RKO (cell line): ENCODE measurements around the gene MAP1LC3B.

Experiments used
- DNase-seq: peaks from one replicate; pipeline ENCODE4 v3.0.0-alpha.2; 2016; ENCODE audit warnings: low spot score

Gene MAP1LC3B

DNA sequence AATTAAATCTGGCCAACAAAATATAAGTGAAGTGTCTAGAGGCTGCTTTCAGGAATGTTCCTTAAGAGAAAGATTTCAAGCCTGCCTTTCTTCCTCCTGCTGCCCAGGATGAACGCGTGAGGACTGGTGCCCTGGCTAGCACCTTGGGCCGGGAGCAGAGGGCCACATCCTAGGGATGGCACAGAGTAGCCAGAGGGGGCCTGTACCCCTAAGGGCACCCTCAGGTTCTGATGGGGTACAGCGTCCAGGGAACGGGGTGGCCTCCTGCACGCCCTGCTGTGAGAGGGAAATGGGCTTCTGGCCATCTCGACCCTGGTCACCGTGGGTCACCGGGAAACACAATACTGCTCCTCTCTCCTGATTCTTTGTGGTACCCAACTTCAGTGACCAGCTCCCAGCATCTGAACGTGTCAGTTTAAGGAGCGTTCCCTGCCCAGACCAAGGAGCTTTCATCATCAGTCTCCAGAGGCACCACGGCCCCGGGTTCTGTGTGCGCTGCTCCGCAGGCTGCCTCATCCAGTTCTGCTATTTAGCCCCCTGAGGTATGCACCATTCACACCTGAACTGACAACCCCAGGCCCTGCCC lies 40.3 kb downstream of the MAP1LC3B start:
- DNase-seq = no peak

DNA sequence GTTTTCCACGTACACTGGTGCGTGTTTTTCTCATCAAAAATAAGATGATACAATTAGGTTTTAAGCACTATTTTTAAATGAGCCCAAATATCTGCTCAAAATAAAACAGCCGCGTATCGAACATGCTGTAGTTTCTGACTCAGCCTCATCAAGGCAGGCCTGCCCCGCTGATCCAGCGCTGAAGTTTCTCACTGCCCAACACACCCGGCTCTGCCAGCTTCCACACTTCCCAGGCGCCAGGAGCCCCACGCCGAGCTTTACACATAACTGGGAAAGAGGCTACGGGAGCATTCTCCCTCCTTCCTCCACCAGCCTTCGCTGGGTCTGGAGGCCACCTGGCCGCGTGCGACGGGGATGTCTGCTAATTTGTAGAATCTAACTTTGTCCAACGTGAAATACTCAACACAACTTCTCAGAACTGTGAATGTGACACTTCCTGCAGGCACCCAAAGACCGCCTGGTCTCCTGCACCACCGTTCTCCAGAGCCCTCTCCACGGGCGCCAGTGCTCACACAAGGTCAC lies 42.1 kb downstream of the MAP1LC3B start:
- no peak for DNase-seq

DNA sequence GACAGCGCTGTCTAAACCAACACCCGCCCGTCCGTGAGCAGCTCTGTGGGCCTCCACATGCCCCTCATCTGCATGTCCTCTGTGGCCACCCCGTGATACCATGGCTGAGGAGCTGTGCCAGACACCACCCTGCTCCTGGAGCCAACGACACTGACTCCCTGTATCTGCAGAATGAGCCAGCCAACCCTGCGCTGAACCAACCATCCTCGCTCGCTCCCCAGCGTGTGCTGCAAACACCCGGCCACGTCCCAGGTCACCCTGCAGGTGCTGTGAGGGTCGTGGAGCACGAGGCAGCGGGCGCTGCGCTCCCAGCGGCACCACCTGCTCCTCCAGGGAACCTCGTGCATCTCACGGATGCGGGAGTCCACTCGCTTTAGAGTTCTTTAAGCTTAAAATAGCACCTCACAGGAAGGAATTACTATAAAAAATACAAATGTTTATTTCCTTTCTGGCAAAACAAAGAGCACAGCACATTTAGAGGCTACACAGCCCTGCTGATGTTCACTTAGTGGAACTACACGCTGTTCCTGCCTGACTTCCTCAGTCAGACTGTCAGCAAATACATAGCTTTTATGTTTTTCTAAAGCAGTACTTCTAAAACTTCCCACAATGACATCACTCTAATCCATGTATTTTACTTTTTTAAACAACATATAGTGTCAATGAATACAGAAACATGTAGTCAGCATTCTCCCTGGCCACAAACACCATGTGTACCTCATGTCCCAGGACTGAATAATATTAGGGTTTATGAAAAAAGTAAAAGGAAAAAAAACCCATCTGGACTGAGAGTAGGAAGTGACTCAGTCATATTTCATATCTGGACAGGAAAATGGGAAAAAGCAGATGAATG lies 43.5 kb downstream of the MAP1LC3B start:
- DNase-seq = peak; percentile 59

DNA sequence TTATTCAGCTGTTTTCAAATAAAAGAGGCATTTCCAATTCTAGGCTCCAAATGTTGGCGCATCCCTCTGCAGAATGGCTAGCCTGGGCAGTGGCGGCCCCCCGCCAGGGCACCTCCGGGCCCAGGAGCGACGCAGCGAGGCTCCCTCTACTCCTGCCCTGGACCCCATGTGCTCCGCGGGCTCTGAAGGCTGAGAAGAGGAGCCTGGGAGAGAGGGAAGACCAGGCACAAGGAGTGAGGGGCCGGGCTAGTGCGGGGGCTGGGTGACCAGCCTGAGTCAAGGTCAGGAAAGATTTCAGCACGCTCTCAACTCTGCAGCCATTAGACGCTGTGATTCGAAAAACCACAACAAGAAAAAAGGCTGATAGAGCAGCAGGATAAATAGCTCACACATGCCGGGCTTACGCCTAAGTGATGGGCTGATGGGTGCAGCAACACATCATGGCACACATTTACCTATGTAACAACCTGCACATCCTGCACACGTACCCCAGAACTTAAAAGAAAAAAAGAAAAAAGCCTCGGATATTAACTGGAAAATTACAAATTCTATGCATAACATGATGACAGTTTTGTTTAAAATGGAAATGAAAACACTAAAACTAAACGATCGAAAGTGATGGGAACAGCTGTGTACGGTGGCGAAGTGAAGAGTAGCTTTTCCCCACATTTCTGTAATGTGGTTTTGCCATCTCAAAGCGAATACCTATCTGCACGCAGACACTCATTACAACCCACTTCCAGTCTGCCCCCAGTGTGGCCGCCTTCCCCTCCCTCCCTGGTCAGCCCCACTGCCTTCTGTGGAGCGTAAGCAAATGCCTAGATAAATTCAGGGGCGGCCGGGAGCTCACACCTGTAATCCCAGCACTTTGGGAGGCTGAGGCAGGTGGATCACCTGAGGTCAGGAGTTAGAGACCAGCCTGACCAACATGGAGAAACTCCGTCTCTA lies 44.4 kb downstream of the MAP1LC3B start:
- DNase-seq = no peak

DNA sequence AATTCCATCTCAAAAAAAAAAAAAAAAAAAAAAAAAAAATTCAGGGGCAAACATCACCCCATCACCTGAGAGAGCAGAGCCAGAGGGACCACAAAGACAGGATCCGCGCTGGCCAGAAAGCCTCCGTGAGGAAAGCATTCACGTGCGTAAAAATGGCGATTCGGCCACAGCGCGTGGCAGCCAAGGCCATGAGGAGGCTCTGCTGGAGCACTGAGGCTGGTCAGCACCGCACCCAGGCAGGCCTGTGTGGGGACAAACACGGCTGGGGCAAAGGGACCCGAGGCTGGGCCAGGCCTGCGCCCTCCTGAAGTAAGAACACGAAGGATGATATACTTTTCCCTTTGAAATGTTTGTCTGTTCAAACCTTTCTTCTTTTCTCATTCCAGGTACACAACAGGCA lies 45.2 kb downstream of the MAP1LC3B start:
- no peak for DNase-seq

DNA sequence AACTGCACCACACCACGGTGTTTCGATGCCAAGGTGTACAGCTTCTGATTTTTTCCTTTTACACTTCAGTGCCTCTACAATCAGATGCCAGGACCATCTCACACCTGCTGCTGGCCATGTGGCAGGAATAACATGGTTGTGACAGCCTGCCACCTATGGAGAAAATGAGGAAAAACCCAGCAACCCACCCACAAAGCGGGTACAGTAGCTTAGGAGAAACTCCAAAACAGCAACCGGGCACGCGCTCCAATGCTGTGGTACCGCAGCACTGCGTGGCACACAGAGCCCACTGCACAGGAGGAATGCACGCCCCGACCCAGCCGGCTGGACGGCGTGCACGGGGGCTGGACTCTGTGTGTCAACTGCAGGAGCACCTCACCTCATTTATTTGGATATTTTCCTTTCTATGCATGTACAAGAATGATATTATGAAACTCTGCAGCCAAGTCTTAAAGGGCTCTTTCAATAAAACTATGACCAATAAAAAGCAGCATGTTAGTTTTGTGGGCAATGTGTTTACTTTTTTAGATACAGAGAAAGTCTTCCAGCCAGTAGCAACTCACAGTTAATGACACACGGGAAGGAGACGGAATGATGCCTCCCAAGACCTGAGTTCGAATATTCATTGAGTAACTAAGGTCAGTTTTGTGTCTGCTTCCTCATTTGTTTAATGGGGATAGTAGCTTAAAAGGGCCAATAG lies 45.9 kb downstream of the MAP1LC3B start:
- DNase-seq = no peak

DNA sequence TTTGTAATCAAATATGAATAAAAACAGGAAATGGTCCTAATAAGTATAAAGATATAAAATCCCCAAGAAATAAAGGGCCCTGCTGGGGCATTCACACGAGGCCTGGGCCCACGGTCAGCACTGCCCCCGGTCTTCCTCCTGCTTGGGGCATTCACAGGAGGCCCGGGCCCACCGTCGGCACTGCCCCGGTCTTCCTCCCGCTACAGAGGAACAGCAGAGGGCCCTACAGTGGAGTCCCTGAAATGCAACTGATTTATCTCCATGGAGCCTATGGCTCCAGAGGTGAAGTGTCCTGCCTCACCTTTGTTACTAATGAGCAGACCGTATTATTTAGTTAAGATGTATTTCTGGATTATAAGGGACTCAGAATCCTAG lies 46.5 kb downstream of the MAP1LC3B start:
- no peak for DNase-seq

DNA sequence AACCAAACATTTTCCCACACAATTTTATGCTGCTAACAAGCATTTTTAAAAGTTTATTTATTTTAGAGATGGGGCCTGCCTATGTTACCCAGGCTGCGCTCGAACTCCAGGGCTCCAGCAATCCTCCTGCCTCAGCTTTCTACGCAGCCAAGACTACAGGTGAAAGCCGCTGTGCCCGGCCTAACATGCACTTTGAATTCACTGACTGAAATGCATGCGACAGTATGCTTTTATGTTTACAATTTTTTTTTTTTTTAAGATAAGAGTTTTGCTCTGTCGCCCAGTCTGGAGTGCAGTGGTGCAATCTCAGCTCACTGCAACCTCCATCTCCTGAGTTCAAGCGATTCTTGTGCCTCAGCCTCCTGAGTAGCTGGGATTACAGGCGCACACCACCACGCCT lies 47.8 kb downstream of the MAP1LC3B start:
- no peak for DNase-seq

DNA sequence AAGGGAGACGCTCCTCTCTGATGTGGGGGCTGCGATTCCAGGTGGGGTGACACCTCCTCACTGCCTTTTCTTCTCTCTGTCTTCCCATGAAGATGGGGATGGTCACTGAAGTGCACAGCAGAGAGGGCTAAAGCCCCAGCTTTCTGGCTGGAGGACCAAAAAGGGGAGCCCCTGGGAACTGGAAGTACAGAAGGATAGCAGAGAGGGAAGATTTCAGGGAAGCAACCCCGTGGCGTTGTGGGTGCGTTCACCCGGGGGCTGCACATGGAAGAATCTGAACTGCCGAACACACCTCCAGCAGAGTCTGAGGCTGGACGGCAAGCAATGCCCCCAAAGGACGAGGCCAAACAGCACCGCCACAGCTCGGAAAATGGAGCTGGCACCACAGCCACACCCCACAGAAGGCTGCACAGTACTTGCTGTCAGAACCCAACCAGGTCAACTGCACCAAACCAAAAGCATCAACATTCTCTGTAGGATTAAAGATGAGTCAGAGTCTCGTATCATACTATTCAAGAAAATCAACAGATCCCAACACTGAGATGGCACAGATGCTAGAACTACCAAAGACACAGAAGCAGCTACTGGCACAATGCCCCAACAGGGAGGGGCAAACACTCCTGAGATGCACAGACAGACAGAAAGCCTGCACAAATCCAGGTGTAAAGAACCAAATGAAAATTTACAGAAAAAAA lies 49.9 kb downstream of the MAP1LC3B start:
- no peak for DNase-seq

DNA sequence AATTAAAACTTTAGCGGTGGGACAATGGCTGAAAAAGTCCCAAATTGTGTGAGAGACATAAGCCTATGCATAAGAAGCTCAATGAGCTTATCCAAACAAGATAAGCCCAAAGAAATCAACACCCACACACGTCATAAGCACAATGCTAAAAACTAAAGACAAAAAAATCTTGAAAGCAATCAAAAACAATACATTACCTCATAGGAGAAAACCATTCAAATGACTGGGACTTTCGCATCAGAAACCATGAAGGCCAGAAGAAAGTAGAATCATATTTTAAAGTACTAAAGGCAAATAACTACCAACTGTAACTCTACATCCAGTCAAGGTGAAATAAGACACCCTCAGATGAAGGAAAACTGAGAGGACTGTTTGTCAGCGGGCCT lies 50.4 kb downstream of the MAP1LC3B start:
- DNase-seq = no peak

DNA sequence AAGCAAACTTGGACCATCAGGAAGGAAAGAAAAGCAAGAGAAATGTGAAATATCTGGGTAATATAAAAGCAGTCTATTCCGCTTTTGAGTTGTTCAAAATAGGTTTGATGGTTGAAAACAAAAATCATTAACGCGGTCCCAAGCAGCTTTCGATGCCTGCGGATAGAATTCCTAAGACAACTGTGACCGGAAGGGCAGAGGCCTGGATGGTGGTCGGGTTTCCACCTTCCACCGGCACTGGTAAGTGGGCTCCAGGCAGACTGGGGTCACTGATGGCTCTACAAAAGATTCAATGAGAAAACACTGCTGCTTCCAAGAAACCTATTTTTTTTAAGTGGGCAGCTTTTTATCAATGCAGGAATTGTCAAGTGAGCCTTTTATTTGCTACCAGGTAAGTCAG lies 50.9 kb downstream of the MAP1LC3B start:
- DNase-seq = no peak

DNA sequence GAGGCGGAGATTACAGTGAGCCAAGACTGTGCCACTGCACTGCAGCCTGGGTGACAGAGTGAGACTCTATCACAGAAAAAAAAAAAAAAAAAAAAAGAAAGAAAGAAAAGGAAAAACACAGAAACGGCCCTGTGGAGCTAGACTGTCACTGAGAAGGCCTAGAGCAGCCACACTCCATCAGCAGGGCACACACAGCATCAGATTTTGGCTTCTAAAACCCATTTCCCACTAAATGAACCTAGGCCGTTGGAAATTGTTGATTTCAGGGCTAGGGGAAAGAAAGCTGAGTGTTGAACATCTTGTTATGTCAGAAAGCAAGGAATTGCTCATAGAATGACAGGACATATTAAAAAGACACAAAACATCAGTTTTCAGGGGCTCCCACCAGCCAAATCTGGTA lies 51.8 kb downstream of the MAP1LC3B start:
- no peak for DNase-seq

DNA sequence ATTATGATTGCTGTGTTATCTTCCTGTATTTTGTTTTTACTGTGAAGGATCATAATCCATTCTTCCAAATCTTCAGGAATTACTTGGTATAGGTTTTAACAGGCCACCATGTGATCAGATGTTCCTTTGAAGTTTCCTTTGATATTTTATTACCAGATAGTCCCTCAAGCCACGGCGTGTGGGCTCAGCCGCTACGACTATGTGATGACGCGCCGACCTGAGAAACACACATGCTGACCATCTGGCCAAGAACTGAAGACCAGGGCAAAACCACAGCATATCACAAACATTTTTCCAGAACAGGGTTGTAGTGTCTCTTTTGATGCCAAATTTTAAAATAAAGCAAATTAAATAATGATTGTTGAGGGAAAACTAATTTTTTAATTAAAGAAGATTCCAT lies 53.4 kb downstream of the MAP1LC3B start:
- no peak for DNase-seq

DNA sequence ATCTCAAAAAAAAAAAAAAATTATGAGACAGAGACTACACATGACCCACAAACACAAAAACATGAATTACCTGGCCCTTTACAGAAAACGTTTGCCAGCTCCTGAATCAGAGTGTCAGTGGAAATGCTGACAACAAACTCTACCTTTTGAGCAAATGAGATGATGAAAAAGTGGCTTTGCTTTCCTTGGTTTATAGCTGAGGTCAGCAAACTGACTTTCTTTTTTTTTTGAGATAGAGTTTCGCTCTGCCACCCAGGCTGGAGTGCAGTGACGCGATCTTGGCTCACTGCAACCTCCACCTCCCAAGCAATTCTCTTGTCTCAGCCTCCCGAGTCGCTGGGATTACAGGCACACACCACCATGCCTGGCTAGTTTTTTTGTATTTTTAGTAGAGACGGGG lies 54.3 kb downstream of the MAP1LC3B start:
- no peak for DNase-seq

DNA sequence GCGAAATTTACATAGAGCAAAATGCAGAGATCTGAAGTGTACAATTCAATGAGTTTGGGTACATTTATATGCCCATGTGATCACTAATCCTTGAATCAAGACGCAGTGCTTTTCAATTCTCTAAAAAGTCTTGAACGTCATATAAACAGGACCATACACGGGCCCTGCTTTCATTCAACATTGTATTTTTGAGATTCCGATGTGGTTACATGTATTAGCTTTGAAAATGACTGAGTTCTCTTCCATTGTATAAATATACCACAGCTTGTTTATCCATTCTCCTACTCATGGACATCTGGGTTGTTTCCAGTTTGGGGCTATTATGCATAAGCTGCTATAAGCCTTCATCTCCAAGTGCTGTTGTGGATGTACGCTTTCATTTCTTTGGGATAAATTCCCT lies 55.2 kb downstream of the MAP1LC3B start:
- DNase-seq = no peak

DNA sequence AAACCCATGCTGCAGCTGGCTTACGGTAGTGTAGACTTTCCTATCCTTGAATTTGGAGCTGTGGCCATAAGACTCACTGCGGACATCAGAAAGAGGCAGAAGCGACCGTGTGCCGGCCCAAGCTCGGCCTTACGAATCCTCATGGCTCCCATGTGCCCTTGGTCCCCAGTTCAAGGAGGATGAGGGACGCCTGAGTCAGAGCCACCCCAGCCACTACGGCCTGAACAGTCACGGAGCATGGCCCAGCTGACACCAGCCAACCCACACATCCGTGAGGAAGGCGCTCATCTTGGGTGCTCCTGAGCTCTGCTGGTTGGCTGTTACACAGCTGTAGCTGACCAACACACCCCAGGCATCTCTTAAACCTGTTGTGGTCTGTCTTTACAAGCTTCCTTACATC lies 56.7 kb downstream of the MAP1LC3B start:
- DNase-seq = no peak

DNA sequence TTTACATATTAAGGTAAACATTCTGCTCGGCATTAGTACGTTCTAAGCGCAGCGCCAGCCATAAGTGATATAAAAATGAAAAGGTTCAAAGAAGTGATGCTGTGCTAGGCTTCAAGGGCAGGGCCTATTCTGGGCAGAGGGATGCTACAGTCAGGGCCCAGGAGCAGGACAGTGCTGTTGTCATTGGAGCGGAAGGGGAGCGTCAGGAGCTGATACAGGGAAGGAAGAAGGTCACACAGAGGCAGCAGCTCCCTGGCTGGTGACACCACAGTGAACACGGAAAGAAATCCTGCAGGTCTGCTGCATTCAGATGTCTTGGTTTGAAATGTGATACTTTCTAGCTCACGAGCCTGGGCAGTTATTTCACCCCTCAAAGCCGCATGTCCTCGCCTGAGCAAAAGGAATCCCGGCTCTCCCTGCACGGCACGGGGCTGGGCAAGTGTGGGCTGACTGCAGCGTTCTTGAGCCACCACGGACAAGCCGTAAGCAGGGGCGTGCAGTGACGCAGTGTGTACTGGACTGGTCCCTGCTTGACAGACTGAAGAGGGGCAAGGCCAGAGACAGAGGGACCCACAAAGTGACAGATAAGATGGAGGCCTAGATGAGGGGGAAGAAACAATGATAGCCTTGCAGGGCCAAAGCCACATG lies 59.6 kb downstream of the MAP1LC3B start:
- no peak for DNase-seq

DNA sequence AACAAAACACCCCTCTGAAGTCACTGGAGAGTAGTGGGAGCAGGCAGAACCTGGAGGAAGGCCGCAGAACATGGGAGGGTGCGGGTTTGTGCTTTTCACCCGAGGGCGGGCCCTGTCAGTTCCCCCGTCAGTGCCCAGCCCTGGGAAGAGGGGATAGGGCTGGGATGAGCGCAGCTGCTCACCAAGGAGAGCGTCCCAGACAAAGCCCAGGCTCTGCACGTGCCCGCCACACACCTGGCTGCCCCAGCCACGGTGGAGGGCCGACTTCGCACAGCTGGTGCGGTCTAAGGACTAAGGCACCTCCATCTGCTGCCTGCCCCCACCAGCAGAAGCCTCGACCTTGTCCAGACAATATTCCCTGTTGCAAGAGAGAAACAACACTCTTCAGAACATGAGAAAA lies 61.2 kb downstream of the MAP1LC3B start:
- DNase-seq = no peak
